Endothelial cell of umbilical vein (primary cell): Measurements from ENCODE around the gene HPSE2. TPM values are rescaled to one million over a fixed set of nuclear protein-coding genes. Genes with fewer than 3 reads are reported as not detected.
"Not testable (repeated sequence)": the region's sequence is repeated elsewhere in the genome, so short reads cannot be mapped to it uniquely, and the experiment has no call there.

Source experiments
- BruUV-seq: library from RNA; stranded (reverse); fragments of 400-500 nt; replicated peaks from 2 replicates; lab custom pipeline; 2021; lab: Mats Ljungman, UMichigan
- CTCF ChIA-PET: fragments of 300-600, 350-600 bp; sonication (Branson Sonifier 250); formaldehyde crosslinking; loops from one replicate; lab custom pipeline; 2021; ENCODE audit warnings: antibody characterized with exemption, inconsistent platforms; lab: Charles Lee
- POLR2A ChIA-PET: fragments of 300-600, 350-600 bp; sonication (Branson Sonifier 250); formaldehyde crosslinking; loops from one replicate; lab custom pipeline; 2021; ENCODE audit warnings: antibody characterized with exemption, inconsistent platforms; lab: Charles Lee
- DNase-seq: peaks from one replicate; pipeline ENCODE4 v3.0.0-alpha.2; 2011; ENCODE audit warnings: low read depth, low spot score
- FAIRE-seq: peaks from 2 replicates; lab custom pipeline; 2011; peaks lifted over from hg19 to GRCh38; lab: Jason Lieb, UNC
- H2AFZ ChIP-seq: 2 replicates; pipeline ENCODE4 v1.6.0; 2012; ENCODE audit warnings: low read depth, low read length, control low read depth, inconsistent platforms
- H3K27ac ChIP-seq: 2 replicates; pipeline ENCODE4 v1.5.1; 2011; ENCODE audit warnings: low read depth, mild to moderate bottlenecking, control low read depth, low read length, moderate library complexity; ENCODE audit not compliant: insufficient read depth
- H3K27me3 ChIP-seq, 2 experiments: 2 replicates each; pipeline versions ENCODE4 v1.6.0 to v1.6.1; 2011; ENCODE audit warnings: low read length in 2 of 2, mixed read lengths in 1 of 2; ENCODE audit not compliant: control insufficient read depth in 2 of 2, insufficient read depth in 2 of 2
- H3K36me3 ChIP-seq, 2 experiments: 2 replicates in 1 of 2; 3 replicates in 1 of 2; pipeline ENCODE4 v1.5.1; 2011; ENCODE audit warnings: low read length in 2 of 2, mild to moderate bottlenecking in 1 of 2, moderate library complexity in 1 of 2; ENCODE audit not compliant: control insufficient read depth in 2 of 2, insufficient read depth in 2 of 2; ENCODE audit errors: extremely low read depth in 1 of 2
- H3K4me1 ChIP-seq: 3 replicates; pipeline ENCODE4 v1.5.1; 2011; ENCODE audit warnings: mild to moderate bottlenecking, low read length; ENCODE audit not compliant: control insufficient read depth, insufficient read depth; ENCODE audit errors: extremely low read depth
- H3K4me2 ChIP-seq: 2 replicates; pipeline ENCODE4 v1.6.1; 2011; ENCODE audit warnings: low read length, control low read depth, mixed read lengths; ENCODE audit not compliant: insufficient read depth
- H3K4me3 ChIP-seq, 3 experiments: fragments of 200-600 bp in 1 of 3; sonication (generic), shearing (Covaris generic) in 1 of 3; replicated peaks in 1 of 3; 2 replicates each; pipeline ENCODE4 v1.5.1; 2011 to 2016; ENCODE audit warnings: control low read depth in 3 of 3, low read length in 3 of 3, mild to moderate bottlenecking in 2 of 3, inconsistent platforms in 1 of 3, low read depth in 1 of 3, moderate library complexity in 1 of 3; ENCODE audit not compliant: insufficient read depth in 1 of 3
- H3K79me2 ChIP-seq: 2 replicates; pipeline ENCODE4 v1.6.0; 2012; ENCODE audit warnings: low read length, inconsistent platforms; ENCODE audit not compliant: control insufficient read depth, insufficient read depth
- H3K9ac ChIP-seq: replicated peaks from 2 replicates; pipeline ENCODE3; 2011; ENCODE audit warnings: low read length, control low read depth; ENCODE audit not compliant: insufficient read depth; ENCODE audit errors: extremely low read depth
- H3K9me1 ChIP-seq: replicated peaks from 3 replicates; pipeline ENCODE4 v1.6.0; 2011; ENCODE audit warnings: mild to moderate bottlenecking, low read length; ENCODE audit not compliant: control insufficient read depth, insufficient read depth; ENCODE audit errors: extremely low read depth
- H3K9me3 ChIP-seq: replicated peaks from 2 replicates; pipeline ENCODE4 v1.5.1; 2012; ENCODE audit warnings: low read length, inconsistent platforms; ENCODE audit not compliant: control insufficient read depth, insufficient read depth
- H4K20me1 ChIP-seq: replicated peaks from 2 replicates; pipeline ENCODE3; 2011; ENCODE audit warnings: mild to moderate bottlenecking, low read length; ENCODE audit not compliant: control insufficient read depth, insufficient read depth; ENCODE audit errors: extremely low read depth
- EZH2 ChIP-seq: IDR thresholded peaks from 2 replicates; pipeline ENCODE4 v1.6.1; 2012; ENCODE audit warnings: borderline replicate concordance, low read depth, mild to moderate bottlenecking, moderate library complexity, low read length, inconsistent platforms; ENCODE audit not compliant: severe bottlenecking
- FOS ChIP-seq: IDR thresholded peaks from 2 replicates; pipeline ENCODE4 v1.6.1; 2011; ENCODE audit warnings: mild to moderate bottlenecking, low read length, moderate library complexity, borderline replicate concordance; ENCODE audit not compliant: insufficient read depth
- GATA2 ChIP-seq: IDR thresholded peaks from 2 replicates; pipeline ENCODE4 v1.7.0; 2011; ENCODE audit warnings: low read depth, mild to moderate bottlenecking, moderate library complexity, mixed read lengths, low read length; ENCODE audit not compliant: insufficient read length, insufficient read depth
- JUN ChIP-seq: IDR thresholded peaks from 2 replicates; pipeline ENCODE4 v1.6.1; 2011; ENCODE audit warnings: borderline replicate concordance, low read depth; ENCODE audit not compliant: insufficient read length, insufficient read depth
- MYC ChIP-seq: IDR thresholded peaks from one replicate; pipeline ENCODE4 v1.6.1; 2011; ENCODE audit warnings: mild to moderate bottlenecking, low read depth, low read length
- POLR2A ChIP-seq: IDR thresholded peaks from 2 replicates; pipeline ENCODE4 v1.6.1; 2012; ENCODE audit warnings: low read depth, mild to moderate bottlenecking, control low read depth, low read length
- POLR2AphosphoS5 ChIP-seq: IDR thresholded peaks from 2 replicates; pipeline ENCODE4 v1.6.1; 2012; ENCODE audit warnings: low read depth, mild to moderate bottlenecking, control low read depth, low read length, moderate library complexity; ENCODE audit not compliant: insufficient read depth
- dilution Hi-C: fragments of 300-500 bp; cut with MboI; formaldehyde crosslinking; loops from one replicate; pipeline ENCODE4 v1.15.0; 2019; ENCODE audit warnings: low sequenced_read_pairs; ENCODE audit not compliant: extremely low pct_ligation_motif_present
- intact Hi-C: fragments of 100-400 bp; cut with micrococcal nuclease; formaldehyde crosslinking; loops from one replicate; pipeline ENCODE4 v1.10.0; 2022
- polyA plus RNA-seq, 4 experiments: library from polyadenylated mRNA; depleted of rRNA in 3 of 4; stranded (reverse) in 3 of 4; unstranded in 1 of 4; fragments of >200 nt; gene quantifications; 2 replicates each; pipeline versions ENCODE4 v1.2.1 to v1.2.3, GENCODE V29; 2011 to 2012; ENCODE audit warnings: missing spikeins in 1 of 4
- total RNA-seq: library from RNA; stranded (reverse); gene quantifications from 2 replicates; pipeline ENCODE4 v1.2.3, GENCODE V29; 2021
- TF ChIP-seq, protein P1 (sequence below): IDR thresholded peaks from 2 replicates; pipeline ENCODE4 v1.6.1; 2011; ENCODE audit not compliant: insufficient read depth, insufficient read length
- TF ChIP-seq, protein P2 (sequence below), 2 donors: IDR thresholded peaks; 1 replicate in 1 of 2; 2 replicates in 1 of 2; pipeline ENCODE4 v1.5.1; 2011; ENCODE audit warnings: low read length in 2 of 2, mild to moderate bottlenecking in 2 of 2, moderate library complexity in 2 of 2, control low read depth in 1 of 2, inconsistent platforms in 1 of 2, low read depth in 1 of 2; ENCODE audit not compliant: insufficient read depth in 1 of 2; ENCODE audit errors: extremely low read depth in 1 of 2

Gene HPSE2
- total and polyA plus RNA-seq, 2 donors (not counting 3 experiments of a cell fraction or from before 2014, with no cell fraction given) = not detected

DNA sequence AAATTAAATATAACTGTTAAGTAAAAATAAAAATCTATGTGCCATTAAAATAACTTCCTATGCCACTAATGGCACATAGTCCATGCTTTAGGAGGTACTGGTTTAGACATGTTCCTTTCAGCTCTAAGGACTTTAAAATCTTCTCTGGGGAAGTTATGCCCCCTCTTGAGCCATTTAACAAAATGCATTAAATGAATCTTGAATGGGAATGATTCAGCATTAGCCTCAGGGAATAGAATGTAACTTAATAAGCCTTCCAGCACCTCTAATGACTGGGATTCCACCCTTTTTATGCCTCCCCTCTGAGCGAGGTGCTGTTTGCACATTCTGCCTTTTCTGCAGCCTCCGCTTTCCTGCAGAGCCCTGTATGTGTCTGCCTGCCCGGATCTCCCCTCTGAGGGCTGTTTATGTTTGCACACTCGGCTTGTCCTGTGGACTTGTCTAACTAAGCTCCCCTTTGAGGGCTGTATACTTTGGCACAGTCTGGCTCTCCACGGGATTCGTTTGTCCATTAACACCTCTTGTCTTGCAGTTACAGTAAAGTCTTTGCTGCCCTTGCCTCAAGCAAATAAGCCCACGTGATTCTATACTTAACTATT is 680.5 kb downstream of the HPSE2 start:
- dilution Hi-C loops = no loop called here
- no peak overlapping the region for H3K9ac ChIP-seq
- TF ChIP-seq POLR2A (no peak), MYC (no peak), JUN (no peak), FOS (no peak), EZH2 (no peak), GATA2 (no peak), POLR2AphosphoS5 (no peak)
- TF ChIP-seq, protein P1, sequence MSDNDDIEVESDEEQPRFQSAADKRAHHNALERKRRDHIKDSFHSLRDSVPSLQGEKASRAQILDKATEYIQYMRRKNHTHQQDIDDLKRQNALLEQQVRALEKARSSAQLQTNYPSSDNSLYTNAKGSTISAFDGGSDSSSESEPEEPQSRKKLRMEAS = no peak
- TF ChIP-seq, protein P2, sequence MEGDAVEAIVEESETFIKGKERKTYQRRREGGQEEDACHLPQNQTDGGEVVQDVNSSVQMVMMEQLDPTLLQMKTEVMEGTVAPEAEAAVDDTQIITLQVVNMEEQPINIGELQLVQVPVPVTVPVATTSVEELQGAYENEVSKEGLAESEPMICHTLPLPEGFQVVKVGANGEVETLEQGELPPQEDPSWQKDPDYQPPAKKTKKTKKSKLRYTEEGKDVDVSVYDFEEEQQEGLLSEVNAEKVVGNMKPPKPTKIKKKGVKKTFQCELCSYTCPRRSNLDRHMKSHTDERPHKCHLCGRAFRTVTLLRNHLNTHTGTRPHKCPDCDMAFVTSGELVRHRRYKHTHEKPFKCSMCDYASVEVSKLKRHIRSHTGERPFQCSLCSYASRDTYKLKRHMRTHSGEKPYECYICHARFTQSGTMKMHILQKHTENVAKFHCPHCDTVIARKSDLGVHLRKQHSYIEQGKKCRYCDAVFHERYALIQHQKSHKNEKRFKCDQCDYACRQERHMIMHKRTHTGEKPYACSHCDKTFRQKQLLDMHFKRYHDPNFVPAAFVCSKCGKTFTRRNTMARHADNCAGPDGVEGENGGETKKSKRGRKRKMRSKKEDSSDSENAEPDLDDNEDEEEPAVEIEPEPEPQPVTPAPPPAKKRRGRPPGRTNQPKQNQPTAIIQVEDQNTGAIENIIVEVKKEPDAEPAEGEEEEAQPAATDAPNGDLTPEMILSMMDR (IDR thresholded peaks at IDR 0.05; ENCODE audit: extremely low read depth in 1 of 2, insufficient read depth in 1 of 2, low read depth in 1 of 2, low read length in 2 of 2) = no peak
- no peak overlapping the region for H3K4me3 ChIP-seq
- H2AFZ ChIP-seq = no peak overlapping the region
- H3K9me3 ChIP-seq = no peaks in the 10 kb centered on the region
- no peaks in the 10 kb centered on the region for H4K20me1 ChIP-seq
- H3K36me3 ChIP-seq = no peaks in the 10 kb centered on the region
- ChIA-PET CTCF (interaction anchor here (0.8 to 3.6 kb wide), 4 partner anchors 22 to 87 kb away, joined by 3 to 18 read pairs (median 3); no protein-coding TSS in a partner anchor), POLR2A (no interaction called here)
- no peaks in the 10 kb centered on the region for H3K9me1 ChIP-seq
- H3K4me1 ChIP-seq = peaks cover 9% of the 10 kb centered on the region
- H3K27ac ChIP-seq = no peak overlapping the region
- no peaks in the 10 kb centered on the region for H3K27me3 ChIP-seq
- no peak overlapping the region for H3K4me2 ChIP-seq
- DNase-seq (peak; percentile 41), FAIRE-seq (no peak)
- intact Hi-C loops = no loop called here
- no TSS peak for BruUV-seq
- H3K79me2 ChIP-seq = no peaks in the 10 kb centered on the region

DNA sequence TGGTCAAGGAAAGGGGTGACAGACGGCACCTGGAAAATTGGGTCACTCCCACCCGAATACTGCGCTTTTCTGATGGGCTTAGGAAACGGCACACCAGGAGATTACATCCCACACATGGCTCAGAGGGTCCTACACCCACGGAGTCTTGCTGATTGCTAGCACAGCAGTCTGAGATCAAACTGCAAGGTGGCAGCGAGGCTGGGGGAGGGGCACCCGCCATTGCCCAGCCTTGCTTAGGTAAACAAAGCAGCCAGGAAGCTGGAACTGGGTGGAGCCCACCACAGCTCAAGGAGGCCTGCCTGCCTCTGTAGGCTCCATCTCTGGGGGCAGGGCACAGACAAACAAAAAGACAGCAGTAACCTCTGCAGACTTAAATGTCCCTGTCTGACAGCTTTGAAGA is 694.1 kb downstream of the HPSE2 start:
- intact Hi-C loops = not testable (repeated sequence)

More for the DNA sequence above, 694.1 kb downstream of the HPSE2 start:
- FAIRE-seq, H3K9ac ChIP-seq, H3K9me3 ChIP-seq, H3K4me1 ChIP-seq, H3K79me2 ChIP-seq, DNase-seq, CTCF ChIA-PET, H3K27ac ChIP-seq, H3K36me3 ChIP-seq, H4K20me1 ChIP-seq, BruUV-seq, H3K4me2 ChIP-seq, H3K9me1 ChIP-seq, H3K27me3 ChIP-seq, dilution Hi-C loops, POLR2A ChIA-PET, H2AFZ ChIP-seq, H3K4me3 ChIP-seq: not testable (repeated sequence)
